ENCODE measurements around the gene SEC14L2.

The SEC14L2 gene

DNA sequence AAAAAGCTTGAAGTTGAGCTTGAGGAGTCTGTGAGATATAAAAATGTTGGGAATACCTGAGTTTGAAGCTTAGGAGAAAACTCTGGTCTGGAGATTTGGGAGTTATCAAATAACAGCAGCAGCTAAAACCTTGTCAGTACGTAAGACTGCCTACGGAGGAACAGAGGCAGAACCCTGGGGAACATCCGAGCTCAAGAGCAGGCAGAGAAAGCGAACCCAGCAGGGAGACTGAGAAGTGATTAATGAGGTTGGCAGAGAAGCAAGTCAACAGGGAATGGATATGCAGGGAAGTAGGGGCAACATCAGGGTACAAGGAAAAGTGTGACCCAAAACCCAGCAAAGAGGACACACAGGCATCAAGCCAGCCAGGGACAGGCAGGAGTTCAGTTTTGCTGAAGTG, 16.2 kb downstream of the SEC14L2 start:
- no peak for DNase-seq (ENCODE audit: low spot score)
- in situ Hi-C loops (cut with MboI; ENCODE audit: low sequenced_read_pairs, unreplicated experiment) = no loop called here
- TF ChIP-seq, protein P1, sequence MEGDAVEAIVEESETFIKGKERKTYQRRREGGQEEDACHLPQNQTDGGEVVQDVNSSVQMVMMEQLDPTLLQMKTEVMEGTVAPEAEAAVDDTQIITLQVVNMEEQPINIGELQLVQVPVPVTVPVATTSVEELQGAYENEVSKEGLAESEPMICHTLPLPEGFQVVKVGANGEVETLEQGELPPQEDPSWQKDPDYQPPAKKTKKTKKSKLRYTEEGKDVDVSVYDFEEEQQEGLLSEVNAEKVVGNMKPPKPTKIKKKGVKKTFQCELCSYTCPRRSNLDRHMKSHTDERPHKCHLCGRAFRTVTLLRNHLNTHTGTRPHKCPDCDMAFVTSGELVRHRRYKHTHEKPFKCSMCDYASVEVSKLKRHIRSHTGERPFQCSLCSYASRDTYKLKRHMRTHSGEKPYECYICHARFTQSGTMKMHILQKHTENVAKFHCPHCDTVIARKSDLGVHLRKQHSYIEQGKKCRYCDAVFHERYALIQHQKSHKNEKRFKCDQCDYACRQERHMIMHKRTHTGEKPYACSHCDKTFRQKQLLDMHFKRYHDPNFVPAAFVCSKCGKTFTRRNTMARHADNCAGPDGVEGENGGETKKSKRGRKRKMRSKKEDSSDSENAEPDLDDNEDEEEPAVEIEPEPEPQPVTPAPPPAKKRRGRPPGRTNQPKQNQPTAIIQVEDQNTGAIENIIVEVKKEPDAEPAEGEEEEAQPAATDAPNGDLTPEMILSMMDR (IDR thresholded peaks at IDR 0.05; ENCODE audit: borderline replicate concordance, control extremely low read depth, extremely low read depth, insufficient read depth, missing control alignments) = no peak

DNA sequence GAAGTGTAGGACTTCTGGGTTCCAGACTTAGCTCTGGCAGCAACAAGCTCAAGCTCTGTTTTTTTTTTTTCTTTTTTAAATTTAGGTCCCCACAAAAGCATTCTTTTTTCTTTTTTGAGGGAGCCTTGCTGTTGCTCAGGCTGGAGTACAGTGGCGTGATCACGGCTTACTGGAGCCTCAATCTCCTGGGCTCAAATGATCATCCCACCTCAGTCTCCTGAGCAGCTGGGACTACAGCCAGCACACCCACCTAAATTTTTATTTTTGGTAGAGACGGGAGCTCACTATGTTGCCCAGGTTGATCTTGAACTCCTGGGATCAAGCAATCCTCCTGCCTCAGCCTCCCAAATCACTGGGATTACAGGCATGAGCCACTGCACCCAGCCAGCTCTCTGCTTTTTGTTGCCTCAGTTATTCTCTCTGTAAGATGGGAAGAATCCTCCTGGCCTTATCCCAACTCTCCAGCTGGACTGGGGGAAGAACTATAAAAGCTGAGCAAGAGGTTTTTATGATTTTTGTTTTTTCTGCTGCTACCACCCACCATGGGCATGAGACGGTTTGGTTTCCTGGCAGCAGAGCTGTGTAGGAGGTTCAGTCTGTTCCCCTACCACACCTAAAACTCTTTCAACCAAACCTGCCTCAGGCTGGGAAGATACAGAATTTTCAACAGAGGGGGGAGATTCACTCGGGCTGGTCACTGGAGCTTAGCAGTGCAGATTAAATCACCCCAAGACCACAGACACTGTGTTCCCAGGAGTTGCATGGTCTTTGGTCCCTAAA, 17.1 kb downstream of the SEC14L2 start:
- DNase-seq (ENCODE audit: low spot score) = no peak
- in situ Hi-C loops (cut with MboI; ENCODE audit: low sequenced_read_pairs, unreplicated experiment) = no loop called here
- TF ChIP-seq, protein P1 (IDR thresholded peaks at IDR 0.05; ENCODE audit: borderline replicate concordance, control extremely low read depth, extremely low read depth, insufficient read depth, missing control alignments) = no peak

DNA sequence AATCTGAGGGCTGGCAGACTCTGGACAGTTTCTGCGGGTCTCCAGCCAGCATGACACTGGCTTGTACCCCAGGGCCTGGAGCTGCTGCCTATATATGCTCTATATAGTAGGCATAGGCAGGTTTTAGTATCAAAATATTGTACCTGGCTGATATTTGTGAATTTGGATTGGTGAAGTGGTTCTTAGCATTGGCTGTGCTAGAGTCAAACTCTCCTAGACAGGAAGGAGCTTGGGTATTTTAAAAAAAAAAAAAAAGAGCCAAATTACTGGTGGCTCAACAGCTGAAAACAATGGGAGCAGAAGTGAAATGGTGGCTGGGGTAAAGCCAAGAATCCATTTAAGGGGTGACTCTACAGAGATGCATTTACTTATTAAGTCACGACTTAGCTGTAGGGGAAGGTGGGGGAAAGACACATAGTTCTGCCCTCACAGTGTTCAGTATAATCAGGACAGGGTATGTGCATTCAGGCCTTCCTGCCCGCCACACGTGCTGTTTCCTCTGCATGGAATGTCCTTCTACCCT, 17.8 kb downstream of the SEC14L2 start:
- in situ Hi-C loops (cut with MboI; ENCODE audit: low sequenced_read_pairs, unreplicated experiment) = no loop called here
- no peak for DNase-seq (ENCODE audit: low spot score)
- TF ChIP-seq, protein P1 (IDR thresholded peaks at IDR 0.05; ENCODE audit: borderline replicate concordance, control extremely low read depth, extremely low read depth, insufficient read depth, missing control alignments) = no peak

DNA sequence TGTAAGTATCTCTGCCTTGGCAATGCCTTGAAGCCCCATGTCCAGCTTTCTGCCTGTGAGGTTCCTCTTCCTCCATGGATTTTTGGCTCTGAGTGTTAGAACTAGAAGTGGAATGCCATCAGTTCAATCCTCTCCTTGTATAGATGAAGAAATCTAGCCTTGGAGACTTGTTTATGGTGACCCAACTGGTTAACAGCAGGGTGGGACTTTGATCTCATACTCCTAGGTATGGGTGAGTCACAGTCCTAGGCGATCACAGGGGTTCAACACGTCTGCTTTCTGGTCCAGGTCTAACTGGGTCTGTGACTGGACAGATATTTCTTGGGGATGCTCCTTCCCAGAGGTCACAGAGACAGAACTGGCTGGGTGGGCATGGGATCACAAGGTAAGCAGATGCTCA, 19.6 kb downstream of the SEC14L2 start:
- in situ Hi-C loops (cut with MboI; ENCODE audit: low sequenced_read_pairs, unreplicated experiment) = no loop called here
- TF ChIP-seq, protein P1 (IDR thresholded peaks at IDR 0.05; ENCODE audit: borderline replicate concordance, control extremely low read depth, extremely low read depth, insufficient read depth, missing control alignments) = no peak
- DNase-seq (ENCODE audit: low spot score) = no peak

DNA sequence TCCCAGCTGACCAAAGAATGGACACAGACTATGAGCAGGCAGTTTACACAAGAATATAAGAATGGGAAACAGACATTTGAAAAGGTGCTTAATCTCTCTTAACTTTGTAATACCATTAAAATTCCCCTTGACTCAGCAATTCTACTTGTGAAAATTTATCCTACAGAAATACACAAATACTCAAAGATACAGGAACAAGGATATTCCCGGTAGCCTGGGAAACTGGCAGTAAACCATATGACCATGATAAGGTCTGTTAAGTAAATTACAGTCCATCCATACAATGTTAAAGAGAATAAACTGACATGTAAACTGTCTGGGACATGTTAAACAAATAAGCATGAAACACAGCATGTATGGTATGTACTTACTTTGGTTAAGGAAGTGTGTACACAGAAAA, 20.0 kb downstream of the SEC14L2 start:
- TF ChIP-seq, protein P1 (IDR thresholded peaks at IDR 0.05; ENCODE audit: borderline replicate concordance, control extremely low read depth, extremely low read depth, insufficient read depth, missing control alignments) = no peak
- DNase-seq (ENCODE audit: low spot score) = no peak
- in situ Hi-C loops (cut with MboI; ENCODE audit: low sequenced_read_pairs, unreplicated experiment) = no loop called here

DNA sequence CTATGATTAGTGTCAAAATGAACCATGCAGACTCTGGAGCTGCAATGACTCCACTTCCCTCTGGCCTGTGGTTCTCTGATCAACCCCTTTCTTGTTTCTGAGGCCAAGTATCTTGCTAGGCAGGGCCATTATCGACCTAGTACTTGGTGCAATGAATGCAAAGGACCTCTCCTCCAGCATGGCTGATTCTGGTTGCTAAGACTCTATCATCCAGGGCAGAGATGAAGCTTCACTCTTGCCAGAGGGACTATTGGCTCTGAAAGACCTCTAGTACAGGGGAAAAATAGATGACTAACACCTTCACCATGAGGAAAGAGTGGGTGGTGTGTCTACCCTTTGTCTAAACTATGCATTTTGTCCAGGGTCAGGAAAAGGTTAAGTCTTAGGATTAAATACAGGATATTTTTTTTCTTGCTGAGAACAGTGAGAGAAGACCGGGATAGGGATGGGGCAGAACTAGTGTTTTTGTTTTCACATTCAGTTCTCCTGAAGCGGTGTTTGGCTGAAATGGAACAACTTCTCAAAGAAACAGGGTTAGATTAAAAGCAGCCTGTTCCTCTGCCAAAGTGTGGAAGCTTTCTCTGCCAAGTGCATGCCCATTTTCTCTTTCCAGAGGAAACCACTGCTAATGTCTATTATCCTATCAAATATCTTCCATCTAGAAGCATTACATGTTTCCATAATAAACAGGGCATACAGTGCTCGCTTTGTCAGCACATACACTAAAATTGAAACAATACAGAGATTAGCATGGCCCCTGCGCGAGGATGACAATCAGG, 23.7 kb downstream of the SEC14L2 start:
- DNase-seq (ENCODE audit: low spot score) = no peak

More for the DNA sequence above, 23.7 kb downstream of the SEC14L2 start:
- in situ Hi-C loops (cut with MboI; ENCODE audit: low sequenced_read_pairs, unreplicated experiment) = no loop called here
- TF ChIP-seq, protein P1 (IDR thresholded peaks at IDR 0.05; ENCODE audit: borderline replicate concordance, control extremely low read depth, extremely low read depth, insufficient read depth, missing control alignments) = no peak

Data from GM13976 (cell line).